SK-N-SH (cell line): ENCODE measurements around the gene TSBP1. TPM values are rescaled to one million over a fixed set of nuclear protein-coding genes. Genes with fewer than 3 reads are reported as not detected.
"Not testable (repeated sequence)": the region's sequence is repeated elsewhere in the genome, so short reads cannot be mapped to it uniquely, and the experiment has no call there.

ENCODE experiments used
- CTCF ChIA-PET: fragments of 300-600, 350-600 bp; formaldehyde crosslinking; extraction: SDS; loops from one replicate; lab custom pipeline; 2021; lab: Yijun Ruan, JAX
- POLR2A ChIA-PET: fragments of 350-600 bp; sonication (Branson Sonifier 250); formaldehyde crosslinking; extraction: SDS; loops from one replicate; lab custom pipeline; 2020; ENCODE audit warnings: antibody characterized with exemption, inconsistent platforms; lab: Yijun Ruan, JAX
- DNase-seq: peaks from one replicate; pipeline ENCODE4 v3.0.0; 2012
- H2AFZ ChIP-seq: fragments of 200-600 bp; sonication (generic); 2 replicates; pipeline ENCODE4 v1.8.1; 2016; ENCODE audit warnings: antibody characterized with exemption, mild to moderate bottlenecking, low read depth
- H3F3A ChIP-seq: fragments of 200-600 bp; sonication (generic); replicated peaks from 2 replicates; pipeline ENCODE3; 2016; ENCODE audit warnings: antibody characterized with exemption, mild to moderate bottlenecking; ENCODE audit not compliant: insufficient read depth
- H3K27ac ChIP-seq, 2 experiments: fragments of 200-500 bp in 1 of 2; fragments of 200-600 bp in 1 of 2; sonication (Bioruptor generic) in 1 of 2; sonication (generic), shearing (Covaris generic) in 1 of 2; 2 replicates each; pipeline versions ENCODE4 v1.5.1 to v1.6.1; 2014 to 2016; ENCODE audit warnings: low read depth in 2 of 2, inconsistent platforms in 1 of 2, low read length in 1 of 2, mild to moderate bottlenecking in 1 of 2, mixed read lengths in 1 of 2
- H3K27me3 ChIP-seq: fragments of 200-600 bp; sonication (generic), shearing (Covaris generic); 2 replicates; pipeline ENCODE4 v1.6.1; 2016; ENCODE audit warnings: mixed run types; ENCODE audit not compliant: insufficient read depth
- H3K36me3 ChIP-seq, 2 experiments: fragments of 200-500 bp in 1 of 2; fragments of 200-600 bp in 1 of 2; sonication (Bioruptor generic) in 1 of 2; sonication (generic) in 1 of 2; replicated peaks in 1 of 2; 2 replicates each; pipeline versions ENCODE3 to v1.5.1; 2014 to 2016; ENCODE audit warnings: low read length in 1 of 2, mild to moderate bottlenecking in 1 of 2; ENCODE audit not compliant: insufficient read depth in 2 of 2, control insufficient read depth in 1 of 2
- H3K4me1 ChIP-seq, 2 experiments: fragments of 200-500 bp in 1 of 2; fragments of 200-600 bp in 1 of 2; sonication (Bioruptor generic) in 1 of 2; sonication (generic), shearing (Covaris generic) in 1 of 2; 2 replicates each; pipeline versions ENCODE4 v1.5.1 to v1.6.1; 2014 to 2016; ENCODE audit warnings: low read depth in 1 of 2, low read length in 1 of 2, mixed run types in 1 of 2; ENCODE audit not compliant: insufficient read depth in 2 of 2, control insufficient read depth in 1 of 2
- H3K4me2 ChIP-seq: fragments of 200-600 bp; sonication (generic), shearing (Covaris generic); 2 replicates; pipeline ENCODE4 v1.6.1; 2017; ENCODE audit warnings: mixed run types
- H3K4me3 ChIP-seq, 2 experiments: fragments of 200-500 bp in 1 of 2; fragments of 200-600 bp in 1 of 2; sonication (Bioruptor generic) in 1 of 2; sonication (generic), shearing (Covaris generic) in 1 of 2; 2 replicates each; pipeline versions ENCODE4 v1.5.1 to v1.8.1; 2014 to 2016; ENCODE audit warnings: low read depth in 2 of 2, inconsistent platforms in 1 of 2, low read length in 1 of 2, mild to moderate bottlenecking in 1 of 2, mixed read lengths in 1 of 2, moderate library complexity in 1 of 2
- H3K79me2 ChIP-seq: fragments of 200-600 bp; sonication (generic); 2 replicates; pipeline ENCODE4 v1.8.1; 2017; ENCODE audit warnings: mild to moderate bottlenecking; ENCODE audit not compliant: insufficient read depth
- H3K9ac ChIP-seq: fragments of 200-600 bp; sonication (generic); 2 replicates; pipeline ENCODE4 v1.6.1; 2017; ENCODE audit warnings: mixed run types
- H3K9me2 ChIP-seq: fragments of 200-600 bp; sonication (generic); 2 replicates; pipeline ENCODE4 v1.6.1; 2017; ENCODE audit warnings: mixed run types
- H3K9me3 ChIP-seq: fragments of 200-600 bp; sonication (generic); 2 replicates; pipeline ENCODE4 v1.6.1; 2017; ENCODE audit warnings: mixed run types, mild to moderate bottlenecking, moderate library complexity
- H4K20me1 ChIP-seq: fragments of 200-600 bp; sonication (generic); 2 replicates; pipeline ENCODE4 v1.6.1; 2017; ENCODE audit warnings: mild to moderate bottlenecking, mixed run types; ENCODE audit not compliant: insufficient read depth
- CHD2 ChIP-seq: fragments of 150-350 bp; IDR thresholded peaks from 2 replicates; pipeline ENCODE4 v1.6.1; 2018; ENCODE audit warnings: low read length; ENCODE audit not compliant: partially characterized antibody
- CTCF ChIP-seq: fragments of 200-600 bp; sonication (generic); IDR thresholded peaks from 2 replicates; pipeline ENCODE4 v1.6.1; 2017; ENCODE audit warnings: antibody characterized with exemption, mild to moderate bottlenecking, moderate library complexity
- EP300 ChIP-seq, 2 experiments: IDR thresholded peaks; 2 replicates each; pipeline versions ENCODE4 v1.4.0 to v1.6.1; 2012; ENCODE audit warnings: borderline replicate concordance in 1 of 2, low read depth in 1 of 2, low read length in 1 of 2
- FOSL2 ChIP-seq: IDR thresholded peaks from 2 replicates; pipeline ENCODE4 v1.4.0; 2012; ENCODE audit warnings: low read depth, mild to moderate bottlenecking, moderate library complexity, borderline replicate concordance
- GABPA ChIP-seq: IDR thresholded peaks from 2 replicates; pipeline ENCODE4 v1.4.0; 2012; ENCODE audit warnings: low read depth, mild to moderate bottlenecking
- JUND ChIP-seq: IDR thresholded peaks from 2 replicates; pipeline ENCODE4 v1.4.0; 2012
- MAX ChIP-seq: IDR thresholded peaks from 2 replicates; pipeline ENCODE4 v1.4.0; 2012; ENCODE audit warnings: low read depth
- MXI1 ChIP-seq: IDR thresholded peaks from 2 replicates; pipeline ENCODE4 v1.6.1; 2012; ENCODE audit warnings: mild to moderate bottlenecking, low read depth, low read length, improper control_type of control experiment
- NFIC ChIP-seq: IDR thresholded peaks from 2 replicates; pipeline ENCODE4 v1.4.0; 2012; ENCODE audit warnings: borderline replicate concordance
- POLR2AphosphoS5 ChIP-seq: IDR thresholded peaks from 2 replicates; pipeline ENCODE4 v1.6.1; 2012; ENCODE audit warnings: low read depth, low read length
- RAD21 ChIP-seq: IDR thresholded peaks from 2 replicates; pipeline ENCODE4 v1.6.1; 2012; ENCODE audit warnings: mild to moderate bottlenecking, low read length
- RCOR1 ChIP-seq: fragments of 150-350 bp; IDR thresholded peaks from 2 replicates; pipeline ENCODE4 v1.6.1; 2017; ENCODE audit warnings: antibody characterized with exemption, low read length
- REST ChIP-seq: IDR thresholded peaks from 2 replicates; pipeline ENCODE4 v1.6.1; 2012; ENCODE audit warnings: mild to moderate bottlenecking, low read depth, low read length, moderate library complexity
- RFX5 ChIP-seq: IDR thresholded peaks from 2 replicates; pipeline ENCODE4 v1.6.1; 2012; ENCODE audit warnings: mild to moderate bottlenecking, improper control_type of control experiment, low read length
- RXRA ChIP-seq: IDR thresholded peaks from 2 replicates; pipeline ENCODE4 v1.4.0; 2012; ENCODE audit warnings: low read depth, mild to moderate bottlenecking, borderline replicate concordance
- SMC3 ChIP-seq: IDR thresholded peaks from 2 replicates; pipeline ENCODE4 v1.6.1; 2012; ENCODE audit warnings: low read depth, low read length, improper control_type of control experiment
- TCF12 ChIP-seq: IDR thresholded peaks from 2 replicates; pipeline ENCODE4 v1.4.0; 2012
- TEAD4 ChIP-seq: IDR thresholded peaks from 2 replicates; pipeline ENCODE4 v1.4.0; 2012; ENCODE audit warnings: mild to moderate bottlenecking, borderline replicate concordance; ENCODE audit not compliant: insufficient read depth
- USF2 ChIP-seq: fragments of 150-350 bp; IDR thresholded peaks from 2 replicates; pipeline ENCODE4 v1.6.1; 2017; ENCODE audit warnings: antibody characterized with exemption, low read length, low read depth, borderline replicate concordance
- WGBS: methylation state at CpG from one replicate; pipeline ENCODE4 v1.1.6; 2017; ENCODE audit warnings: low lambda C conversion rate; 5-methylcytosine and 5-hydroxymethylcytosine counted together
- polyA plus RNA-seq, 3 experiments: library from polyadenylated mRNA; depleted of rRNA; stranded (reverse); fragments of >200 nt; gene quantifications; 2 replicates each; pipeline ENCODE4 v1.2.3, GENCODE V29; 2012

Gene TSBP1
- polyA plus RNA-seq, 1 of the 3 experiments (the other 2 are of a cell fraction): not detected

- H3K4me2 ChIP-seq, H2AFZ ChIP-seq, H3K27me3 ChIP-seq, H3F3A ChIP-seq, H3K36me3 ChIP-seq, POLR2A ChIA-PET, H3K9me2 ChIP-seq, DNase-seq, H4K20me1 ChIP-seq, H3K4me1 ChIP-seq, H3K9ac ChIP-seq, H3K4me3 ChIP-seq, H3K27ac ChIP-seq, H3K9me3 ChIP-seq, H3K79me2 ChIP-seq: not testable (repeated sequence)
- 50% methylated on average over 4 of the region's 4 CpGs for WGBS
- CTCF ChIA-PET: interaction anchor here (0.9 kb wide), 1 partner anchor 11 kb away, joined by 3 read pairs; no protein-coding TSS in a partner anchor
Observed at GRCh38 chr6:32257262-32257661, 114.4 kb downstream of the TSBP1 start.

GRCh38 chr6:32255199-32256153, 116.2 kb downstream of the TSBP1 start:
- H3K36me3 ChIP-seq: no peaks in the 10 kb centered on the region
- peak overlapping the region; percentile 23 to 53 for H3K4me3 ChIP-seq
- no peaks in the 10 kb centered on the region for H3K79me2 ChIP-seq
- H3K27ac ChIP-seq: peak overlapping the region in 1 of 2 experiments; percentile 68; a peak in 2 of 4 replicates
- no peaks in the 10 kb centered on the region for H4K20me1 ChIP-seq
- 0 out of 2 replicates have a peak, but pooled peaks cover 8% of the 10 kb centered on the region for H3K9me3 ChIP-seq
- peak; percentile 51 for DNase-seq
- POLR2A ChIA-PET: no interaction called here
- H3K9me2 ChIP-seq: no peaks in the 10 kb centered on the region
- peak overlapping the region; percentile 36; the same call in 1 of the 2 replicates for H3K9ac ChIP-seq
- H2AFZ ChIP-seq: peak overlapping the region; percentile 96
- H3K27me3 ChIP-seq: no peaks in the 10 kb centered on the region; the same call in 1 of the 2 replicates
- CTCF ChIA-PET: interaction anchor here (1.3 to 1.7 kb wide), 2 partner anchors 10 to 11 kb away, joined by 3 to 7 read pairs; no protein-coding TSS in a partner anchor
- H3K4me2 ChIP-seq: peak overlapping the region; percentile 85
- peaks cover 0 to 7% of the 10 kb centered on the region in 2 experiments; a peak in 2 of 4 replicates for H3K4me1 ChIP-seq
- 8% methylated on average over 26 of the region's 30 CpGs for WGBS
- peaks cover 10% of the 10 kb centered on the region for H3F3A ChIP-seq
- TF ChIP-seq TCF12 (peak; percentile 20; the same call in 1 of the 2 replicates), FOSL2 (peak; percentile 79), JUND (peak; percentile 71), RCOR1 (no peak), CTCF (peak; percentile 63), SMC3 (peak; percentile 34), RAD21 (no peak; the same call in 1 of the 2 replicates), USF2 (no peak), RFX5 (no peak), CHD2 (no peak), MXI1 (no peak), REST (no peak), NFIC (no peak), RXRA (no peak), MAX (peak; percentile 53; the same call in 1 of the 2 replicates), TEAD4 (peak; percentile 76; the same call in 1 of the 2 replicates), EP300 (IDR thresholded peaks at IDR 0.05; ENCODE audit: borderline replicate concordance in 1 of 2, low read depth in 1 of 2, low read length in 1 of 2) (no peak; a peak in 1 of 4 replicates), GABPA (no peak), POLR2AphosphoS5 (0 out of 2 replicates have a peak, but pooled peaks have one; percentile 29)
